Right atrium auricular region (tissue), 2 donors: ENCODE results near the gene FIGNL2. TPM values are rescaled to one million over a fixed set of nuclear protein-coding genes. Genes with fewer than 3 reads are reported as not detected.
A peak's percentile ranks its signal among the peaks of the same experiment; 100 is the strongest.

Experiments used
- DNase-seq: peaks from one replicate; pipeline ENCODE4 v3.0.0-alpha.2; 2019; ENCODE audit warnings: low spot score
- H3K27ac ChIP-seq, 2 donors: fragments of 200-600 bp; sonication (generic); 1 replicate in 1 of 2; 2 replicates in 1 of 2; pipeline ENCODE4 v1.5.1; 2016 to 2019
- H3K27me3 ChIP-seq, 2 donors: fragments of 200-600 bp; sonication (generic); one replicate each; pipeline versions ENCODE4 v1.5.1 to v1.6.0; 2017 to 2019
- H3K36me3 ChIP-seq: fragments of 200-600 bp; sonication (generic); one replicate; pipeline ENCODE4 v1.5.1; 2016
- H3K4me1 ChIP-seq, 2 donors: fragments of 200-600 bp; sonication (generic); one replicate each; pipeline versions ENCODE4 v1.5.1 to v1.6.0; 2017 to 2019
- H3K4me3 ChIP-seq, 2 donors: fragments of 200-600 bp; sonication (generic); 1 replicate in 1 of 2; 2 replicates in 1 of 2; pipeline ENCODE4 v1.5.1; 2017 to 2019; ENCODE audit warnings: mild to moderate bottlenecking in 1 of 2, moderate library complexity in 1 of 2
- H3K9me3 ChIP-seq, 2 donors: fragments of 200-600 bp; sonication (generic); one replicate each; pipeline ENCODE4 v1.5.1; 2019
- total RNA-seq, 2 donors: library from RNA; depleted of rRNA; stranded (reverse); fragments of >200 nt; gene quantifications; one replicate each; pipeline ENCODE4 v1.1.0, GENCODE V29; 2016
- TF ChIP-seq, protein P1 (sequence below), 2 donors: fragments of 200-600 bp; sonication (generic); IDR thresholded peaks; one replicate each; pipeline ENCODE4 v1.5.1; 2019; ENCODE audit warnings: antibody characterized with exemption in 2 of 2

FIGNL2 gene
- total RNA-seq, 2 donors from 2014 or later: 0.19 to 0.24 TPM

DNA sequence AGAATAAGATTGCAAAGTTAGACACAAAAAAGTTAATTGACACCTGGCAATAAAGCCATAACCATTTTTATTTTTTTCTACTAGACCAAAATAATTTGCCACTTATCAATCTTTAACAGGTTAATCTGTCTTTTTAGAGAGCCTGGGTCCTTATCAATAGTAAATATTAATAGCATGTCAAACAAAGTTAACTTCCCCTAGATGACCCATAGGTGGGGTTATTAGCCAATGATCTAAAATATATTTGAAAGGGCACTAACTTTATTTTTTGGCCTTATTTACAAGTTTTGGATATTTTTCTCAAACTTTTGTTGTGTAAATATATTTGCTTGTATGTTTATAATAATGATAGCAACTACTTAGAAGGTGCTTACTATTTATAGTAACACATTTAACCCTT, 43.3 kb upstream of the FIGNL2 start:
- no peak for DNase-seq
- Histone ChIP-seq H3K36me3 (no peaks in the 10 kb centered on the region), H3K9me3 (no peaks in the 10 kb centered on the region), H3K4me1 (peaks cover 0 to 35% of the 10 kb centered on the region in 2 donors), H3K27ac (no peak overlapping the region), H3K4me3 (no peak overlapping the region), H3K27me3 (no peaks in the 10 kb centered on the region)
- TF ChIP-seq, protein P1, sequence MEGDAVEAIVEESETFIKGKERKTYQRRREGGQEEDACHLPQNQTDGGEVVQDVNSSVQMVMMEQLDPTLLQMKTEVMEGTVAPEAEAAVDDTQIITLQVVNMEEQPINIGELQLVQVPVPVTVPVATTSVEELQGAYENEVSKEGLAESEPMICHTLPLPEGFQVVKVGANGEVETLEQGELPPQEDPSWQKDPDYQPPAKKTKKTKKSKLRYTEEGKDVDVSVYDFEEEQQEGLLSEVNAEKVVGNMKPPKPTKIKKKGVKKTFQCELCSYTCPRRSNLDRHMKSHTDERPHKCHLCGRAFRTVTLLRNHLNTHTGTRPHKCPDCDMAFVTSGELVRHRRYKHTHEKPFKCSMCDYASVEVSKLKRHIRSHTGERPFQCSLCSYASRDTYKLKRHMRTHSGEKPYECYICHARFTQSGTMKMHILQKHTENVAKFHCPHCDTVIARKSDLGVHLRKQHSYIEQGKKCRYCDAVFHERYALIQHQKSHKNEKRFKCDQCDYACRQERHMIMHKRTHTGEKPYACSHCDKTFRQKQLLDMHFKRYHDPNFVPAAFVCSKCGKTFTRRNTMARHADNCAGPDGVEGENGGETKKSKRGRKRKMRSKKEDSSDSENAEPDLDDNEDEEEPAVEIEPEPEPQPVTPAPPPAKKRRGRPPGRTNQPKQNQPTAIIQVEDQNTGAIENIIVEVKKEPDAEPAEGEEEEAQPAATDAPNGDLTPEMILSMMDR (IDR thresholded peaks at IDR 0.05): peak in 1 of 2 donors; percentile 49

DNA sequence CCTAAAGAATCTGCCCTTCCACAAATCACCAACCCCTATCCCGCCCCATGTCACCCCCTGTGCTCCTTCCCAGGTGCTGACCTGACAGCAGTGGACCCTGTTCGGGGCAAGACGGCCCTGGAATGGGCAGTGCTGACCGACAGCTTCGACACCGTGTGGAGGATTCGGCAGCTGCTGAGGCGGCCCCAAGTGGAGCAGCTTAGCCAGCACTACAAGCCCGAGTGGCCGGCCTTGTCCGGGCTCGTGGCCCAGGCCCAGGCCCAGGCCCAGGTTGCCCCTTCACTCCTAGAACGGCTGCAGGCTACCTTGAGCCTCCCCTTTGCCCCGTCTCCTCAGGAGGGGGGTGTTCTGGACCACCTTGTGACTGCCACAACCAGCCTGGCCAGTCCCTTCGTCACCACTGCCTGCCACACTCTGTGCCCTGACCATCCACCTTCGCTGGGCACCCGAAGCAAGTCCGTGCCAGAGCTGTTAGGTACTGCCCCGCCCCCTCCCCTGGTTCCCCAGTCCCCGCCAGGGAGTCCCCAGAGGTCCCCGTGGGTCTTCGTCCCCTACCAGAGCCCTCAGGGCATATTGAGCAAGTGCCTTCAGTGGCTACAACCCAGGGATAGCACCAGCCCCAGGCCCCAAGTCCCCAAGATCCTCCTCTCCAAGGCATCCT, 42.1 kb upstream of the FIGNL2 start:
- no peak for DNase-seq
- TF ChIP-seq, protein P1 (IDR thresholded peaks at IDR 0.05): no peak
- no peak overlapping the region for H3K4me3 ChIP-seq

DNA sequence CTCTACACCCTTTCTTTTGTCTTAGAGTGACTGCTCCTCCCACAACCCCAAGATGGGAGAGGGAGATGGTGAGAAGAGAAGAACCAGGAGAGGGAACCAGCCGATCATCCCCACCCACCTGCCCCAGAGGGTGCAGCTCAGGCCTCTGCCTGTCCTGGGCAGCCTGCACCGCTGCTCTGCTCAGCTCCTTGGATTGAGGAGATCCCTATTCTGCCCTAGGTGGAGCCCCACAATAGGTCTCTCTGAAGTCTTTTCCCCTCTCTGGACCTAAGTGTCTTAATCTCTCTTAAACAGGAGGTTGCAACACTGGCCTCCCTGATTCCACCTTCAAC, 41.6 kb upstream of the FIGNL2 start:
- no peak for DNase-seq
- TF ChIP-seq, protein P1 (IDR thresholded peaks at IDR 0.05): no peak
- H3K4me3 ChIP-seq: no peak overlapping the region
- no peak overlapping the region for H3K27ac ChIP-seq
- H3K36me3 ChIP-seq: no peaks in the 10 kb centered on the region
- H3K9me3 ChIP-seq: no peaks in the 10 kb centered on the region
- peaks cover 0 to 27% of the 10 kb centered on the region in 2 donors for H3K4me1 ChIP-seq
- no peaks in the 10 kb centered on the region for H3K27me3 ChIP-seq

More for the DNA sequence above, 42.1 kb upstream of the FIGNL2 start:
- Histone ChIP-seq H3K4me1 (peaks cover 0 to 32% of the 10 kb centered on the region in 2 donors), H3K27me3 (no peaks in the 10 kb centered on the region), H3K27ac (no peak overlapping the region), H3K36me3 (no peaks in the 10 kb centered on the region), H3K9me3 (no peaks in the 10 kb centered on the region)

DNA sequence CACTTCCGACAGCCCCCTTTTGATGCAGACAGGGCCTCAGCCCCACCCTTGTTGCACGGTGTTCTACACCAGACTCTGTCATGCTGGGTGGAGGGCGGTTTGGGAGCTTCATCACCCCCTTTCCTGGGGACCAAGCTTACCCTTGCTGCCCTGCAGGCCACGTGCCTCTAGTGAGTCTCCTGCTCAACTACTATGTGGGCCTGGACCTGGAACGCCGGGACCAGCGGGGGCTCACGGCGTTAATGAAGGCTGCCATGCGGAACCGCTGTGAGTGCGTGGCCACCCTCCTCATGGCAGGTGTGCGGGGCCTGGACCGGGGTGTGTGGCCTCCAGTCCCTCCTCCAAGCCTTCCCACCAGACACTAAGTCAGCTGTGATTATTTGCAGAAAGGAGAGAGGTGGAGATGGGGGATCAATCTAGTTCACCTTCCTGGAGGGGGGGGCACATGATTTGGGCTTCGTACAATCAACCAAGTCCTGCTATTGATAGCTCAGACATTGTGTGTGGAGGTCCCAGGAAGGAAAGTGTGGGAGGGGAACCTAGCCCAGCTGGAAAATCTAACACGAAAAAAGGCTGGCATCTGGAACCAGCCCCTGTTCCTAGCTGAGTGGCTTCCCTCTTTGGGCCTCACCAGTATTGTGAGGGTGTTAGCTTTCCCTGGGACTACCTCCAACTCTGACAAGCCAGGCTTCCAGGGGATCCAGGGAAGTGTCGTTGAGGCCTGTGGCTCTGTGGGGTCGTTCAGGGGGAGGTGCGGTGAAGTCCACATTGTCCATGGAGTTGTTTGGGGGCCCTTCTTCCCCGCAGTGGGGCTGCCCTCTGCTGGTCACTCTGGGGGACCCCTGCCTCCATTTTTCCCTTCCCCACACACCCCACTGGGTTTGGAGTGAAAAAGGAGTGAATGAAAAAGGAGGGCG, 41.0 kb upstream of the FIGNL2 start:
- Histone ChIP-seq H3K27ac (no peak overlapping the region), H3K27me3 (no peaks in the 10 kb centered on the region), H3K4me1 (peaks cover 0 to 21% of the 10 kb centered on the region in 2 donors), H3K4me3 (no peak overlapping the region), H3K9me3 (no peaks in the 10 kb centered on the region), H3K36me3 (no peaks in the 10 kb centered on the region)
- TF ChIP-seq, protein P1 (IDR thresholded peaks at IDR 0.05): peak in 1 of 2 donors; percentile 28
- DNase-seq: no peak

DNA sequence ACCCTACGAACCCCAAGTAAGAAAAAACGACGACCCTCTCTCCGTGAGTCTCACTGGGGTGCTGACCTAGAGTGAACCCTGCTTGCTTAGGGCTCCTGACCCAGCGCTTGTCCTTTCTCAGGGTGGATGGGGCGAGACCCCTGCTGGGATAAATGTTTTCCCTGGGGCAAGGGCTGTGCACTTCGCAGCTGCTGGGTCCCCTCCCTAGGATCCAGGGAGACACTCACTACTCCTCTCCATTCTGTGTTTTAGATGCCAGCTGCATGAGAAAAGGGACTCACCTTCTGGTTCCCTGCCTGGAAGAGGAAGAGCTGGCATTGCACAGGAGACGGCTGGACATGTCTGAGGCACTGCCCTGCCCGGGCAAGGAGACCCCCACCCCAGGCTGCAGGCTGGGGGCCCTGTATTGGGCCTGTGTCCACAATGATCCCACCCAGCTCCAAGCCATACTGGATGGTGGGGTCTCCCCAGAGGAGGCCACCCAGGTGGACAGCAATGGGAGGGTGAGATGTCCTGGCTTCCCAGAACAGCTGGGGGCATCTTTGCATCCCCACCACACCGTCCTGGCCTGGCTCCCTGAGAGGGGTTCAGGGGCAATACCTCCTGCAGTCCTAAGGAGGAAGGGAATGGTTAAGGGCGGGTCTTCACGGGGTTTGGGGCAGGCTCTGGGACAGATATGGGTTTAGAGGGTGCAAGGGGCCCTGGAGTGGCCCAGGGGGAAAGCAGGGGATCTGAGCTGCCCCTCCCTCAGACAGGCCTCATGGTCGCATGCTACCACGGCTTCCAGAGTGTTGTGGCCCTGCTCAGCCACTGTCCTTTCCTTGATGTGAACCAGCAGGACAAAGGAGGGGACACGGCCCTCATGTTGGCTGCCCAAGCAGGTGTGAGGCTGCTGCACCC, 40.0 kb upstream of the FIGNL2 start:
- Histone ChIP-seq H3K27me3 (no peaks in the 10 kb centered on the region), H3K9me3 (no peaks in the 10 kb centered on the region), H3K36me3 (no peaks in the 10 kb centered on the region), H3K4me1 (peaks cover 0 to 21% of the 10 kb centered on the region in 2 donors), H3K4me3 (no peak overlapping the region), H3K27ac (no peak overlapping the region)
- TF ChIP-seq, protein P1 (IDR thresholded peaks at IDR 0.05): no peak
- DNase-seq: no peak
